ENCODE results near the gene MYO7B.

Gene MYO7B

GRCh38 chr2:127581050-127581345 lies 45.5 kb downstream of the MYO7B start:
- Histone ChIP-seq H3K36me3 (replicated peaks) (no peaks in the 10 kb centered on the region), H3K27me3 (replicated peaks) (no peaks in the 10 kb centered on the region), H3K27ac (no peak overlapping the region), H3K4me3 (ENCODE audit: low read depth, low read length) (no peak overlapping the region)
- no peak for DNase-seq
- in situ Hi-C loops (cut with HindIII; ENCODE audit: low pct_ligation_motif_present, low sequenced_read_pairs): no loop called here
- TF ChIP-seq, protein P1, sequence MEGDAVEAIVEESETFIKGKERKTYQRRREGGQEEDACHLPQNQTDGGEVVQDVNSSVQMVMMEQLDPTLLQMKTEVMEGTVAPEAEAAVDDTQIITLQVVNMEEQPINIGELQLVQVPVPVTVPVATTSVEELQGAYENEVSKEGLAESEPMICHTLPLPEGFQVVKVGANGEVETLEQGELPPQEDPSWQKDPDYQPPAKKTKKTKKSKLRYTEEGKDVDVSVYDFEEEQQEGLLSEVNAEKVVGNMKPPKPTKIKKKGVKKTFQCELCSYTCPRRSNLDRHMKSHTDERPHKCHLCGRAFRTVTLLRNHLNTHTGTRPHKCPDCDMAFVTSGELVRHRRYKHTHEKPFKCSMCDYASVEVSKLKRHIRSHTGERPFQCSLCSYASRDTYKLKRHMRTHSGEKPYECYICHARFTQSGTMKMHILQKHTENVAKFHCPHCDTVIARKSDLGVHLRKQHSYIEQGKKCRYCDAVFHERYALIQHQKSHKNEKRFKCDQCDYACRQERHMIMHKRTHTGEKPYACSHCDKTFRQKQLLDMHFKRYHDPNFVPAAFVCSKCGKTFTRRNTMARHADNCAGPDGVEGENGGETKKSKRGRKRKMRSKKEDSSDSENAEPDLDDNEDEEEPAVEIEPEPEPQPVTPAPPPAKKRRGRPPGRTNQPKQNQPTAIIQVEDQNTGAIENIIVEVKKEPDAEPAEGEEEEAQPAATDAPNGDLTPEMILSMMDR (IDR thresholded peaks at IDR 0.05; ENCODE audit: low read depth, low read length, missing control alignments): no peak

GRCh38 chr2:127581516-127582490 lies 46.3 kb downstream of the MYO7B start:
- no peak overlapping the region for H3K4me3 ChIP-seq (ENCODE audit: low read depth, low read length)
- in situ Hi-C loops (cut with HindIII; ENCODE audit: low pct_ligation_motif_present, low sequenced_read_pairs): no loop called here
- no peaks in the 10 kb centered on the region for H3K27me3 ChIP-seq (replicated peaks)
- no peak overlapping the region for H3K27ac ChIP-seq
- no peak for DNase-seq
- TF ChIP-seq, protein P1 (IDR thresholded peaks at IDR 0.05; ENCODE audit: low read depth, low read length, missing control alignments): no peak
- no peaks in the 10 kb centered on the region for H3K36me3 ChIP-seq (replicated peaks)

- no peaks in the 10 kb centered on the region for H3K27me3 ChIP-seq (replicated peaks)
- no peak overlapping the region for H3K4me3 ChIP-seq (ENCODE audit: low read depth, low read length)
- in situ Hi-C loops (cut with HindIII; ENCODE audit: low pct_ligation_motif_present, low sequenced_read_pairs): no loop called here
- DNase-seq: no peak
- TF ChIP-seq, protein P1 (IDR thresholded peaks at IDR 0.05; ENCODE audit: low read depth, low read length, missing control alignments): no peak
- no peak overlapping the region for H3K27ac ChIP-seq
- no peaks in the 10 kb centered on the region for H3K36me3 ChIP-seq (replicated peaks)
Measured at GRCh38 chr2:127582863-127583861, 47.7 kb downstream of the MYO7B start.

DNA sequence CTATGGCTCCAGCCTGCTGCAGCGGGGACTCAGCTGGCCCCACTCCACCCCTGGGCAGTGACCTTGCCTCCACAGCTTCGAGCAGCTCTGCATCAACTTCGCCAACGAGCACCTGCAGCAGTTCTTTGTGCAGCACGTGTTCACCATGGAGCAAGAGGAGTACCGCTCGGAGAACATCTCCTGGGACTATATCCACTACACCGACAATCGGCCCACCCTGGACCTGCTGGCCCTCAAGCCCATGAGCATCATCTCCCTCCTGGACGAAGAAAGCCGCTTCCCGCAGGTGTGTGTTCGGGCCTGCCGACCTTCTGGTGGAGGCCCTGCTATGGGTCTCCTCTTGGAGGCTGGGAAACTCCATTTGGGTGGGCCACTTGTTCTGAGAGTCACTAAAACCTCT lies 48.6 kb downstream of the MYO7B start:
- in situ Hi-C loops (cut with HindIII; ENCODE audit: low pct_ligation_motif_present, low sequenced_read_pairs): no loop called here
- DNase-seq: no peak
- Histone ChIP-seq H3K36me3 (replicated peaks) (no peaks in the 10 kb centered on the region), H3K4me3 (ENCODE audit: low read depth, low read length) (no peak overlapping the region), H3K27ac (no peak overlapping the region), H3K27me3 (replicated peaks) (no peaks in the 10 kb centered on the region)
- TF ChIP-seq, protein P1 (IDR thresholded peaks at IDR 0.05; ENCODE audit: low read depth, low read length, missing control alignments): no peak

- Histone ChIP-seq H3K27me3 (replicated peaks) (no peaks in the 10 kb centered on the region), H3K27ac (no peak overlapping the region), H3K36me3 (replicated peaks) (no peaks in the 10 kb centered on the region), H3K4me3 (ENCODE audit: low read depth, low read length) (no peak overlapping the region)
- TF ChIP-seq, protein P1 (IDR thresholded peaks at IDR 0.05; ENCODE audit: low read depth, low read length, missing control alignments): no peak
- DNase-seq: no peak
- in situ Hi-C loops (cut with HindIII; ENCODE audit: low pct_ligation_motif_present, low sequenced_read_pairs): no loop called here
Measured at GRCh38 chr2:127584516-127585033, 49.1 kb downstream of the MYO7B start.

Data from brain microvascular endothelial cell (primary cell).